Aorta (tissue), 5 donors: Measurements from ENCODE around the gene ABCC12. TPM values are rescaled to one million over a fixed set of nuclear protein-coding genes. Genes with fewer than 3 reads are reported as not detected.

Experiments
- ATAC-seq: fragments of 200-7000 bp; cut with Tn5 transposase; one replicate; pipeline ENCODE4 v1.9.1; 2022; ENCODE audit warnings: moderate library complexity; ENCODE audit not compliant: low FRiP score
- DNase-seq, 2 donors: peaks; one replicate each; pipeline ENCODE4 v3.0.0-alpha.2; 2020
- H3K27ac ChIP-seq, 2 donors: one replicate each; pipeline ENCODE4 v1.5.1; 2013; ENCODE audit warnings: low read length in 2 of 2, mild to moderate bottlenecking in 2 of 2, moderate library complexity in 2 of 2, control low read depth in 1 of 2, inconsistent platforms in 1 of 2, low read depth in 1 of 2
- H3K27me3 ChIP-seq, 2 donors: one replicate each; pipeline ENCODE4 v1.6.1; 2013; ENCODE audit warnings: control low read depth in 1 of 2, low read length in 1 of 2, mild to moderate bottlenecking in 1 of 2, moderate library complexity in 1 of 2; ENCODE audit not compliant: insufficient read depth in 2 of 2, control insufficient read depth in 1 of 2
- H3K36me3 ChIP-seq, 2 donors: one replicate each; pipeline ENCODE4 v1.6.1; 2013; ENCODE audit warnings: control low read depth in 1 of 2, low read length in 1 of 2, mild to moderate bottlenecking in 1 of 2; ENCODE audit not compliant: insufficient read depth in 2 of 2, control insufficient read depth in 1 of 2
- H3K4me1 ChIP-seq, 2 donors: one replicate each; pipeline ENCODE4 v1.6.1; 2013; ENCODE audit warnings: low read length in 2 of 2, control low read depth in 1 of 2, mild to moderate bottlenecking in 1 of 2, moderate library complexity in 1 of 2; ENCODE audit not compliant: insufficient read depth in 2 of 2, control insufficient read depth in 1 of 2
- H3K4me3 ChIP-seq, 2 donors: one replicate each; pipeline ENCODE4 v1.5.1; 2013; ENCODE audit warnings: low read length in 2 of 2, control low read depth in 1 of 2, mild to moderate bottlenecking in 1 of 2
- H3K9me3 ChIP-seq: one replicate; pipeline ENCODE4 v1.6.1; 2013; ENCODE audit warnings: mild to moderate bottlenecking, low read length; ENCODE audit not compliant: control insufficient read depth
- WGBS, 2 donors: extraction: QIAGEN DNeasy Blood & Tissue Kit; methylation state at CpG; one replicate each; pipeline ENCODE4 v1.1.7; 2013; 5-methylcytosine and 5-hydroxymethylcytosine counted together
- intact Hi-C, 2 donors: fragments of 100-400 bp; cut with DNase I; formaldehyde crosslinking; loops; one replicate each; pipeline versions ENCODE4 v1.14.2 to v1.15.0; 2022
- long read RNA-seq, 2 donors: library from polyadenylated mRNA; unstranded; transcript quantifications; one replicate each; pipeline ENCODE4 v2.0.0, GENCODE V29; 2020 to 2021
- polyA plus RNA-seq, 2 donors: library from polyadenylated mRNA; stranded (reverse); fragments of 200-250 nt; gene quantifications; one replicate each; pipeline ENCODE4 v1.2.3, GENCODE V29; 2013
- total RNA-seq, 2 donors: library from RNA; stranded (reverse); fragmentation: NEBNext Ultra II Directional; extraction: Animal tissue kit (Norgen Biotek cat#: 25700); gene quantifications; one replicate each; pipeline ENCODE4 v1.2.1, GENCODE V29; 2021
- donor health status: healthy with polysubstance abuse.
- donor health status: Bipolar disorder and iron deficiency.
- donor health status: DM: no; HTN: no; CAD: no.
- donor health status: DM: no; HTN: no; CAD: no.
- donor health status: DM: yes; HTN: yes; CAD: no.

ABCC12 gene
- total RNA-seq (not detected), polyA plus RNA-seq (under 1 TPM in 1 of 2 donors, not detected in 1; 0.05 TPM)
- long read RNA-seq, donor 1, result 0 reads
- long read RNA-seq, donor 2, result 0 reads

DNA sequence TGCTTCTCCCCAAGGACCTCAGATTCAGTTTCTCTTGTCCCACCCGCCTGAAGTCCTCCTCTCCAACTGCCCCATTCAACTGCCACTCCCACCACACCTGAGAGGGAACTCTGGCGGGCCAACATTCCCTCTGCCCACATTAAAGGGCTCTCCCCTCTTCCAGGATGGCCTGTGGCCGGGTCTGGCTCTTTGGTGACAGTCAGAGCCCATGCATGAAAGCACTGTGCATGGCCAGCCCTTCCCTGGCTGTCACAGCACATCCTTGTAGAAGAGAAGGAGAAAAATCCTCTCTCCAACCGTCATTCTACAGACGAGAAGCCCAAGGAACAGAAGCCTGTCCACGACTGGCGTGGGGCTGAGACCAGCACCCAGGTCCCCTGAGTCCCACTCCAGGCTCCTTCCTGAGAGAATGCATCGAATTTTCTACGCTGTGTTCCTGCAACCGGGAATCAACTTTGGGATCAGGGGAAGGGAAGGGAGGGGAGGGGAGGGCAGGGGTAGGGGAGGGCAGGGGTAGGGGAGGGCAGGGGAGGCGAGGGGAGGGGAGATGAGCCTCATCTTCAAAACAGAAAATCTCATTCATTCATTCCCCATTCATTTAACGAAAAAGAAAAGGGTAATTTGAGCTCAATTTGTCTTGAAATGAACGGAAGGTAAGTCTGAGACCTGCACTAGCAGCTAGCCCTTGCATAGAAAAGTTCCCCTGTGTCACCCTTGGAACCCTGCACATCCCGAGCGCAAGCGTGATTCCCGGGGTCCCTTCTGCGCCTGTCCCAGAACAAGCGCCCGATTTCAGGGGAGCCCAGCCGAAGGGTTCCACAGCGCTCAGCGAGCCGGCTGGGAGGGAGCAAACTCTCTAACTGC, at the start of gene ABCC12:
Gene ABCC12, minus strand, starts transcription at position 68 of the 864 bp plus-strand sequence. CDS start 9,569 bp downstream, outside the sequence.
- H3K4me1 ChIP-seq, result no peaks in the 10 kb centered on the region

GRCh38 chr16:48204825-48205151, 49.0 kb upstream of the ABCC12 start:
- WGBS, 2 donors, result 70 to 74% methylated on average over 6 of the region's 6 CpGs
- no peak overlapping the region for H3K27ac ChIP-seq
- no peaks in the 10 kb centered on the region for H3K9me3 ChIP-seq
- H3K4me1 ChIP-seq, result no peaks in the 10 kb centered on the region
- no peak for ATAC-seq
- no peak overlapping the region for H3K4me3 ChIP-seq
- no peaks in the 10 kb centered on the region for H3K36me3 ChIP-seq
- H3K27me3 ChIP-seq, result no peaks in the 10 kb centered on the region
- no peak for DNase-seq
- intact Hi-C loops, result no loop called here

More for the DNA sequence above, at the start of gene ABCC12:
- WGBS, 2 donors, result 51 to 53% methylated on average over 21 to 24 of the region's 24 CpGs
- Histone ChIP-seq H3K9me3 (no peaks in the 10 kb centered on the region), H3K27ac (no peak within 1 kb of the TSS), H3K27me3 (no peaks in the 10 kb centered on the region), H3K36me3 (no peaks in the 10 kb centered on the region), H3K4me3 (no peak within 1 kb of the TSS)
- intact Hi-C loops, result loop anchor here (2.0 to 5.0 kb wide), 2 partner anchors 1013 to 1014 kb away; partner anchors contain the start of gene NETO2 (in 2 of the 2)
- no peak for ATAC-seq
- DNase-seq, result no peak

GRCh38 chr16:48203974-48204824, 48.4 kb upstream of the ABCC12 start:
- Histone ChIP-seq H3K4me3 (no peak overlapping the region), H3K4me1 (no peaks in the 10 kb centered on the region), H3K27ac (no peak overlapping the region), H3K9me3 (no peaks in the 10 kb centered on the region), H3K36me3 (no peaks in the 10 kb centered on the region), H3K27me3 (no peaks in the 10 kb centered on the region)
- DNase-seq, result no peak
- ATAC-seq, result no peak
- intact Hi-C loops, result no loop called here
- 83 to 87% methylated on average over 8 of the region's 8 CpGs for WGBS, 2 donors

DNA sequence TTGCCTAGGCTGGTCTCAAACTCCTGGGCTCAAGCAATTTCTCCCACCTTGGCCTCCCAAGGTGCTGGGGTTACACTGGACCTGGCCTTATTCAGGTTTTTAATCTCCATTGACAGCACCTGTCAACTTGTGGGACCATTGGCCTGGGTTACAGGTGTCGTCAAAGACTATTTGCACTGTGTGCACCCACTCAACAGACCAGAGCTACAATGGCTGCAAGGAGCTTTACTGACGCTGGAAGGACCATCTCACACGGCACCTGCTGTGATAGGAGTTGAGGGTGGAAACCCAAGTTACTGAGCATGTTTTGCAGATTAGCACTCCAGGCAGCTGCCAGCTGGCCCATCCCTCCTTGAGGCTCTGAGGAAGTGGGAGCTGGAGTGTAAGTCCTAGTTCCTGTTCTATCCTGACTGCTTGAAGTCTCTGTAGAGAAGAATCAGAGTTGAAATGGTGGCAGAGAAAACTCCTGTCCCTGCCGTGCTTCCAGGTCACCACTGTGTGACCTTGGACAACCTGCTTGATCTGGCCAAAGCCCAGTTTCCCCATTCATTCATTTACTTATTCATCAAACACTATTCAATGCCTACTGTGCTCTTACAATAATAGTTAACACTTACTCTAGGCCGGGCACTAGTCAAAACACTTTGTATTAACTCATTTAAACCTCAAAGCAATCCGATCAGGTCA, 45.9 kb upstream of the ABCC12 start:
- intact Hi-C loops, result no loop called here
- H3K9me3 ChIP-seq, result no peaks in the 10 kb centered on the region
- no peak for DNase-seq
- H3K27ac ChIP-seq, result no peak overlapping the region
- no peak for ATAC-seq
- no peaks in the 10 kb centered on the region for H3K36me3 ChIP-seq
- no peaks in the 10 kb centered on the region for H3K4me1 ChIP-seq
- 72 to 76% methylated on average over 6 of the region's 6 CpGs for WGBS, 2 donors
- H3K4me3 ChIP-seq, result no peak overlapping the region
- H3K27me3 ChIP-seq, result no peaks in the 10 kb centered on the region

- ATAC-seq, result no peak
- no peak for DNase-seq
- H3K27me3 ChIP-seq, result no peaks in the 10 kb centered on the region
- no peak overlapping the region for H3K27ac ChIP-seq
- H3K36me3 ChIP-seq, result no peaks in the 10 kb centered on the region
- 76 to 80% methylated on average over 3 of the region's 3 CpGs for WGBS, 2 donors
- no peaks in the 10 kb centered on the region for H3K4me1 ChIP-seq
- H3K9me3 ChIP-seq, result no peaks in the 10 kb centered on the region
- intact Hi-C loops, result no loop called here
- H3K4me3 ChIP-seq, result no peak overlapping the region
These were observed 41.5 kb upstream of the ABCC12 start for GRCh38 chr16:48197294-48197693.

- Histone ChIP-seq H3K27ac (no peak overlapping the region), H3K4me1 (no peaks in the 10 kb centered on the region), H3K36me3 (no peaks in the 10 kb centered on the region), H3K9me3 (no peaks in the 10 kb centered on the region), H3K4me3 (no peak overlapping the region), H3K27me3 (no peaks in the 10 kb centered on the region)
- 39 to 44% methylated on average over 5 of the region's 5 CpGs for WGBS, 2 donors
- no peak for ATAC-seq
- intact Hi-C loops, result no loop called here
- DNase-seq, result no peak
These were observed 39.2 kb upstream of the ABCC12 start for GRCh38 chr16:48194828-48195556.

GRCh38 chr16:48193846-48194245, 38.1 kb upstream of the ABCC12 start:
- Histone ChIP-seq H3K4me3 (no peak overlapping the region), H3K27me3 (no peaks in the 10 kb centered on the region), H3K9me3 (no peaks in the 10 kb centered on the region), H3K36me3 (no peaks in the 10 kb centered on the region), H3K4me1 (no peaks in the 10 kb centered on the region), H3K27ac (no peak overlapping the region)
- intact Hi-C loops, result no loop called here
- DNase-seq (no peak), ATAC-seq (no peak)
- 88 to 89% methylated on average over 7 of the region's 7 CpGs for WGBS, 2 donors
